HEK293 (cell line): Measurements from ENCODE around the gene SPRN.

Experiments used
- ATF2 ChIP-seq: fragments of 450-650 bp; formaldehyde crosslinking; IDR thresholded peaks from 2 replicates; pipeline ENCODE4 v1.5.1; 2016; ENCODE audit warnings: missing biosample characterization, missing genetic modification characterization, low read depth
- HIC1 ChIP-seq: fragments of 450-650 bp; formaldehyde crosslinking; IDR thresholded peaks from 2 replicates; pipeline ENCODE4 v1.5.1; 2016; ENCODE audit warnings: missing biosample characterization, missing genetic modification characterization
- HOXD13 ChIP-seq: sonication (generic); formaldehyde crosslinking; IDR thresholded peaks from 2 replicates; pipeline ENCODE4 v1.8.0; 2022; ENCODE audit warnings: missing genetic modification reagents, borderline replicate concordance
- KLF7 ChIP-seq: fragments of 450-650 bp; formaldehyde crosslinking; IDR thresholded peaks from 2 replicates; pipeline ENCODE4 v1.5.1; 2016; ENCODE audit warnings: missing biosample characterization, missing genetic modification characterization, borderline replicate concordance
- KLF8 ChIP-seq: fragments of 450-650 bp; formaldehyde crosslinking; IDR thresholded peaks from 2 replicates; pipeline ENCODE4 v1.5.1; 2016; ENCODE audit warnings: missing biosample characterization, missing genetic modification characterization
- RBAK ChIP-seq: fragments of 450-650 bp; formaldehyde crosslinking; IDR thresholded peaks from 2 replicates; pipeline ENCODE4 v1.5.1; 2016; ENCODE audit warnings: missing biosample characterization, missing genetic modification characterization
- SETDB1 ChIP-seq: IDR thresholded peaks from one replicate; pipeline ENCODE4 v1.6.1; 2017; ENCODE audit warnings: mild to moderate bottlenecking, low read length, moderate library complexity, mixed read lengths; ENCODE audit not compliant: insufficient read length
- YY2 ChIP-seq: fragments of 450-650 bp; formaldehyde crosslinking; IDR thresholded peaks from 2 replicates; pipeline ENCODE4 v1.5.1; 2016; ENCODE audit warnings: missing biosample characterization, missing genetic modification characterization
- ZBTB20 ChIP-seq: fragments of 450-650 bp; formaldehyde crosslinking; IDR thresholded peaks from 2 replicates; pipeline ENCODE4 v1.5.1; 2016; ENCODE audit warnings: missing biosample characterization, missing genetic modification characterization
- ZBTB7A ChIP-seq: fragments of 450-650 bp; formaldehyde crosslinking; IDR thresholded peaks from 2 replicates; pipeline ENCODE4 v1.5.1; 2016; ENCODE audit warnings: low read depth, missing biosample characterization, missing genetic modification characterization
- ZEB2 ChIP-seq: fragments of 450-650 bp; formaldehyde crosslinking; IDR thresholded peaks from 2 replicates; pipeline ENCODE4 v1.5.1; 2016; ENCODE audit warnings: missing biosample characterization, missing genetic modification characterization
- ZFP69B ChIP-seq: fragments of 450-650 bp; formaldehyde crosslinking; IDR thresholded peaks from 2 replicates; pipeline ENCODE4 v1.5.1; 2016; ENCODE audit warnings: missing biosample characterization, missing genetic modification characterization
- ZNF214 ChIP-seq: fragments of 450-650 bp; formaldehyde crosslinking; IDR thresholded peaks from 2 replicates; pipeline ENCODE4 v1.5.1; 2017; ENCODE audit warnings: missing biosample characterization, mild to moderate bottlenecking, missing genetic modification characterization, borderline replicate concordance
- ZNF23 ChIP-seq: fragments of 450-650 bp; formaldehyde crosslinking; IDR thresholded peaks from 2 replicates; pipeline ENCODE4 v1.5.1; 2016; ENCODE audit warnings: missing biosample characterization, missing genetic modification characterization, borderline replicate concordance
- ZNF239 ChIP-seq: fragments of 450-650 bp; formaldehyde crosslinking; IDR thresholded peaks from 2 replicates; pipeline ENCODE4 v1.5.1; 2016; ENCODE audit warnings: missing biosample characterization, missing genetic modification characterization
- ZNF24 ChIP-seq: fragments of 450-650 bp; formaldehyde crosslinking; IDR thresholded peaks from 2 replicates; pipeline ENCODE4 v1.5.1; 2016; ENCODE audit warnings: missing biosample characterization, missing genetic modification characterization
- ZNF266 ChIP-seq: fragments of 450-650 bp; formaldehyde crosslinking; IDR thresholded peaks from 2 replicates; pipeline ENCODE4 v1.5.1; 2016; ENCODE audit warnings: missing biosample characterization, missing genetic modification characterization, low read depth
- ZNF302 ChIP-seq: fragments of 450-650 bp; formaldehyde crosslinking; IDR thresholded peaks from 2 replicates; pipeline ENCODE4 v1.5.1; 2016; ENCODE audit warnings: missing biosample characterization, missing genetic modification characterization, low read depth
- ZNF350 ChIP-seq: fragments of 450-650 bp; formaldehyde crosslinking; IDR thresholded peaks from 2 replicates; pipeline ENCODE4 v1.5.0; 2017; ENCODE audit warnings: missing biosample characterization, mild to moderate bottlenecking, missing genetic modification characterization
- ZNF501 ChIP-seq: fragments of 450-650 bp; formaldehyde crosslinking; IDR thresholded peaks from 2 replicates; pipeline ENCODE4 v1.5.1; 2016; ENCODE audit warnings: missing biosample characterization, missing genetic modification characterization
- ZNF513 ChIP-seq: fragments of 450-650 bp; IDR thresholded peaks from 2 replicates; pipeline ENCODE4 v1.5.1; 2018; ENCODE audit warnings: missing biosample characterization, missing genetic modification characterization
- ZNF560 ChIP-seq: fragments of 450-650 bp; formaldehyde crosslinking; IDR thresholded peaks from 2 replicates; pipeline ENCODE4 v1.5.1; 2017; ENCODE audit warnings: missing biosample characterization, missing genetic modification characterization, borderline replicate concordance
- ZNF610 ChIP-seq: fragments of 450-650 bp; formaldehyde crosslinking; IDR thresholded peaks from 2 replicates; pipeline ENCODE4 v1.5.1; 2016; ENCODE audit warnings: missing biosample characterization, missing genetic modification characterization, borderline replicate concordance
- ZNF777 ChIP-seq: fragments of 450-650 bp; formaldehyde crosslinking; IDR thresholded peaks from 2 replicates; pipeline ENCODE4 v1.5.1; 2017; ENCODE audit warnings: missing biosample characterization, missing genetic modification characterization, borderline replicate concordance
- ZNF785 ChIP-seq: fragments of 450-650 bp; formaldehyde crosslinking; IDR thresholded peaks from 2 replicates; pipeline ENCODE4 v1.5.1; 2016; ENCODE audit warnings: missing biosample characterization, missing genetic modification characterization
- ZSCAN30 ChIP-seq: fragments of 450-650 bp; IDR thresholded peaks from 2 replicates; pipeline ENCODE4 v1.5.1; 2018; ENCODE audit warnings: missing biosample characterization, mild to moderate bottlenecking, missing genetic modification characterization, moderate library complexity
- TF ChIP-seq, protein P1 (sequence below): fragments of 450-650 bp; formaldehyde crosslinking; IDR thresholded peaks from 2 replicates; pipeline ENCODE4 v1.5.1; 2016; ENCODE audit warnings: missing biosample characterization, missing genetic modification characterization
- TF ChIP-seq, protein P2 (sequence below): fragments of 450-650 bp; formaldehyde crosslinking; conservative IDR thresholded peaks from 2 replicates; pipeline ENCODE4 v1.5.1; 2016; ENCODE audit warnings: low read depth, missing biosample characterization, missing genetic modification characterization
- TF ChIP-seq, protein P3 (sequence below): fragments of 450-650 bp; formaldehyde crosslinking; IDR thresholded peaks from 2 replicates; pipeline ENCODE4 v1.5.1; 2016; ENCODE audit warnings: missing biosample characterization, missing genetic modification characterization

SPRN gene

DNA sequence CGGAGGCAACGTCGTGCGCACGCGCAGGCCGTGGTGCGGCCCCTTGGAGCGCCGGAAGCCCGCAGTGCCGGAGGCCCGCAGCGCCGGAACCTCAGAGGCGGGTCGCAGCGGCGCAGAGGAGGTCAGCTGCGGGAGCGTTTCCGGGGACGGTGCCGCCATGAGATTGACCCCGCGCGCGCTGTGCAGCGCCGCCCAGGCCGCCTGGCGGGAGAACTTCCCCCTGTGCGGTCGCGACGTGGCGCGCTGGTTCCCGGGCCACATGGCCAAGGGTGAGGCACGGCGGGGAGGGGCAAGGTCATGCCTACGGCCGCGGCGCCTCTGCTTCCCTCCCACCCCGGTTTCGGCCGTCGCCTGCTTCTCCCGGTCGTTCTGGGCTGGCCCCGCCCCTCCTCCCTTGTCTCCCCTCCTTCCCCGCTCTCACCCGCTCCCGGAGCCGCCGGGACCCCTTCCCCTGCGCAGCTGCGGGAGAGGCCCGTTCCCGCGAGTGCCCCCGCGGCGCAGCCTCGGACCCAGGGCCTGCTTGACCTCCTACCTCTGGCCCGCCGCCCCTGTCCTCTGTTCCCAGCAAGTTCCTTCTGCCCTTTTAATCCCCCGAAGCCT, 30.3 kb downstream of the SPRN start, which contains the start of gene MTG1 (continued):
- TF ChIP-seq, protein P1, sequence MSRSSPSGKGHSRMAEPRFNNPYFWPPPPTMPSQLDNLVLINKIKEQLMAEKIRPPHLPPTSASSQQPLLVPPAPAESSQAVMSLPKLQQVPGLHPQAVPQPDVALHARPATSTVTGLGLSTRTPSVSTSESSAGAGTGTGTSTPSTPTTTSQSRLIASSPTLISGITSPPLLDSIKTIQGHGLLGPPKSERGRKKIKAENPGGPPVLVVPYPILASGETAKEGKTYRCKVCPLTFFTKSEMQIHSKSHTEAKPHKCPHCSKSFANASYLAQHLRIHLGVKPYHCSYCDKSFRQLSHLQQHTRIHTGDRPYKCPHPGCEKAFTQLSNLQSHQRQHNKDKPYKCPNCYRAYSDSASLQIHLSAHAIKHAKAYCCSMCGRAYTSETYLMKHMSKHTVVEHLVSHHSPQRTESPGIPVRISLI (tag by site-specific recombination) = no peak
- TF ChIP-seq, protein P2, sequence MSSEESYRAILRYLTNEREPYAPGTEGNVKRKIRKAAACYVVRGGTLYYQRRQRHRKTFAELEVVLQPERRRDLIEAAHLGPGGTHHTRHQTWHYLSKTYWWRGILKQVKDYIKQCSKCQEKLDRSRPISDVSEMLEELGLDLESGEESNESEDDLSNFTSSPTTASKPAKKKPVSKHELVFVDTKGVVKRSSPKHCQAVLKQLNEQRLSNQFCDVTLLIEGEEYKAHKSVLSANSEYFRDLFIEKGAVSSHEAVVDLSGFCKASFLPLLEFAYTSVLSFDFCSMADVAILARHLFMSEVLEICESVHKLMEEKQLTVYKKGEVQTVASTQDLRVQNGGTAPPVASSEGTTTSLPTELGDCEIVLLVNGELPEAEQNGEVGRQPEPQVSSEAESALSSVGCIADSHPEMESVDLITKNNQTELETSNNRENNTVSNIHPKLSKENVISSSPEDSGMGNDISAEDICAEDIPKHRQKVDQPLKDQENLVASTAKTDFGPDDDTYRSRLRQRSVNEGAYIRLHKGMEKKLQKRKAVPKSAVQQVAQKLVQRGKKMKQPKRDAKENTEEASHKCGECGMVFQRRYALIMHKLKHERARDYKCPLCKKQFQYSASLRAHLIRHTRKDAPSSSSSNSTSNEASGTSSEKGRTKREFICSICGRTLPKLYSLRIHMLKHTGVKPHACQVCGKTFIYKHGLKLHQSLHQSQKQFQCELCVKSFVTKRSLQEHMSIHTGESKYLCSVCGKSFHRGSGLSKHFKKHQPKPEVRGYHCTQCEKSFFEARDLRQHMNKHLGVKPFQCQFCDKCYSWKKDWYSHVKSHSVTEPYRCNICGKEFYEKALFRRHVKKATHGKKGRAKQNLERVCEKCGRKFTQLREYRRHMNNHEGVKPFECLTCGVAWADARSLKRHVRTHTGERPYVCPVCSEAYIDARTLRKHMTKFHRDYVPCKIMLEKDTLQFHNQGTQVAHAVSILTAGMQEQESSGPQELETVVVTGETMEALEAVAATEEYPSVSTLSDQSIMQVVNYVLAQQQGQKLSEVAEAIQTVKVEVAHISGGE = peak; percentile 97
- TF ChIP-seq ZFP69B (tag by site-specific recombination) (no peak), ATF2 (tag by site-specific recombination) (no peak), ZNF785 (tag by site-specific recombination) (0 out of 2 replicates have a peak, but pooled peaks have one; percentile 50), ZNF610 (tag by site-specific recombination) (peak; percentile 80; the same call in 1 of the 2 replicates), SETDB1 (no peak), ZNF350 (no peak), ZNF777 (no peak), ZNF513 (no peak), ZEB2 (tag by site-specific recombination) (peak; percentile 76), ZNF239 (tag by site-specific recombination) (0 out of 2 replicates have a peak, but pooled peaks have one; percentile 43), ZNF23 (tag by site-specific recombination) (no peak), HIC1 (peak; percentile 81), KLF7 (tag by site-specific recombination) (peak; percentile 78; the same call in 1 of the 2 replicates), ZNF560 (tag by site-specific recombination) (no peak), ZSCAN30 (tag by site-specific recombination) (peak; percentile 84), HOXD13 (CRISPR knock-in tag) (no peak), YY2 (tag by site-specific recombination) (peak; percentile 91), KLF8 (tag by site-specific recombination) (peak; percentile 63; the same call in 1 of the 2 replicates), ZNF24 (tag by site-specific recombination) (no peak; the same call in 1 of the 2 replicates), ZNF501 (tag by site-specific recombination) (peak; percentile 97), ZBTB7A (tag by site-specific recombination) (no peak), ZNF214 (no peak), ZNF302 (tag by site-specific recombination) (no peak), ZNF266 (tag by site-specific recombination) (no peak), RBAK (tag by site-specific recombination) (no peak), ZBTB20 (tag by site-specific recombination) (peak; percentile 100)
- TF ChIP-seq, protein P3, sequence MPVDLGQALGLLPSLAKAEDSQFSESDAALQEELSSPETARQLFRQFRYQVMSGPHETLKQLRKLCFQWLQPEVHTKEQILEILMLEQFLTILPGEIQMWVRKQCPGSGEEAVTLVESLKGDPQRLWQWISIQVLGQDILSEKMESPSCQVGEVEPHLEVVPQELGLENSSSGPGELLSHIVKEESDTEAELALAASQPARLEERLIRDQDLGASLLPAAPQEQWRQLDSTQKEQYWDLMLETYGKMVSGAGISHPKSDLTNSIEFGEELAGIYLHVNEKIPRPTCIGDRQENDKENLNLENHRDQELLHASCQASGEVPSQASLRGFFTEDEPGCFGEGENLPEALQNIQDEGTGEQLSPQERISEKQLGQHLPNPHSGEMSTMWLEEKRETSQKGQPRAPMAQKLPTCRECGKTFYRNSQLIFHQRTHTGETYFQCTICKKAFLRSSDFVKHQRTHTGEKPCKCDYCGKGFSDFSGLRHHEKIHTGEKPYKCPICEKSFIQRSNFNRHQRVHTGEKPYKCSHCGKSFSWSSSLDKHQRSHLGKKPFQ (tag by site-specific recombination) = no peak
